Choroid plexus epithelial cell (primary cell): ENCODE results near the gene HDAC6.

Experiments
- DNase-seq: peaks from one replicate; pipeline ENCODE4 v3.0.0-alpha.2; 2010; ENCODE audit warnings: low read depth
- H3K4me3 ChIP-seq: 2 replicates; pipeline ENCODE4 v1.5.1; 2011; ENCODE audit warnings: low read depth, mild to moderate bottlenecking, control low read depth, low read length, moderate library complexity
- TF ChIP-seq, protein P1 (sequence below): conservative IDR thresholded peaks from 2 replicates; pipeline ENCODE4 v1.5.1; 2011; ENCODE audit warnings: low read depth, mild to moderate bottlenecking, control low read depth, inconsistent platforms, low read length, moderate library complexity

Gene HDAC6

DNA sequence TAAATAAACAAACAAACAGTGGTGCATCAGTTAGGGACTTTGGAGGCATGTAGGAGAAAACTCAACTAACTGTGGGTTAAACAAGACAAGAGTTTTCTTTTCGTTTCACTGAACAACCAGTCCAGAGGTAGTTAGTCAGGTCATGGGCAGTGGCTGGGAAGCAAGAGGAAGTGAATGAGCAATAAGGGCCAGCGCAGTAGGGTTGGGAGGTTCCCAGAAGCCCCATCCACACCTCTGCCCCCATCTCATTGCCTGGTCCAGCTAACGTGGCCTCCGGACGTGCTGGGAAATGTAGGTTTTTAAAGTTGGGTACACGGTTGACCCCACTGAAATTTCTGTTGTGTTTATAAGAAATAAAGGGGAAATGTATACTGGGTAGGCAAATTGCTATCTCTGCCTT lies 31.6 kb upstream of the HDAC6 start:
- DNase-seq: no peak
- H3K4me3 ChIP-seq: no peak overlapping the region
- TF ChIP-seq, protein P1, sequence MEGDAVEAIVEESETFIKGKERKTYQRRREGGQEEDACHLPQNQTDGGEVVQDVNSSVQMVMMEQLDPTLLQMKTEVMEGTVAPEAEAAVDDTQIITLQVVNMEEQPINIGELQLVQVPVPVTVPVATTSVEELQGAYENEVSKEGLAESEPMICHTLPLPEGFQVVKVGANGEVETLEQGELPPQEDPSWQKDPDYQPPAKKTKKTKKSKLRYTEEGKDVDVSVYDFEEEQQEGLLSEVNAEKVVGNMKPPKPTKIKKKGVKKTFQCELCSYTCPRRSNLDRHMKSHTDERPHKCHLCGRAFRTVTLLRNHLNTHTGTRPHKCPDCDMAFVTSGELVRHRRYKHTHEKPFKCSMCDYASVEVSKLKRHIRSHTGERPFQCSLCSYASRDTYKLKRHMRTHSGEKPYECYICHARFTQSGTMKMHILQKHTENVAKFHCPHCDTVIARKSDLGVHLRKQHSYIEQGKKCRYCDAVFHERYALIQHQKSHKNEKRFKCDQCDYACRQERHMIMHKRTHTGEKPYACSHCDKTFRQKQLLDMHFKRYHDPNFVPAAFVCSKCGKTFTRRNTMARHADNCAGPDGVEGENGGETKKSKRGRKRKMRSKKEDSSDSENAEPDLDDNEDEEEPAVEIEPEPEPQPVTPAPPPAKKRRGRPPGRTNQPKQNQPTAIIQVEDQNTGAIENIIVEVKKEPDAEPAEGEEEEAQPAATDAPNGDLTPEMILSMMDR: no peak

DNA sequence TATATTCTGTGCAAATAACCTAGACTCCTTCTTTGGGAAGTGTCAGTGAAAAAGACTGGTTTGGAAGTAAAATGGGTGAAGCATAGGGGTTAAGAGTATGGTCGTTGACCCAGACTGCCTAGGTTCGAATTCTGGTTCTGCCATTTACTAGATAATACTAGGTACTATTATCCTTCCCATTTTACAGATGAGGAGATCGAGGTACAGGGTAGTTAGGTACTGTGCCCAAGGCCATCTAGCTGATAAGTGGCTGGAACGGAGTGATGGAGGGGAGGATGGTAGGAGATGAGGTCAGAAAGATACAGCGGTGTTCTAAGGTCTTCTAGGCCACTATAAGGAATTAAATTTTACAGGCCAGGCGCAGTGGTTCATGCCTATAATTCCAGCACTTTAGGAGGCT lies 29.3 kb upstream of the HDAC6 start:
- no peak overlapping the region for H3K4me3 ChIP-seq
- no peak for DNase-seq
- TF ChIP-seq, protein P1: no peak

DNA sequence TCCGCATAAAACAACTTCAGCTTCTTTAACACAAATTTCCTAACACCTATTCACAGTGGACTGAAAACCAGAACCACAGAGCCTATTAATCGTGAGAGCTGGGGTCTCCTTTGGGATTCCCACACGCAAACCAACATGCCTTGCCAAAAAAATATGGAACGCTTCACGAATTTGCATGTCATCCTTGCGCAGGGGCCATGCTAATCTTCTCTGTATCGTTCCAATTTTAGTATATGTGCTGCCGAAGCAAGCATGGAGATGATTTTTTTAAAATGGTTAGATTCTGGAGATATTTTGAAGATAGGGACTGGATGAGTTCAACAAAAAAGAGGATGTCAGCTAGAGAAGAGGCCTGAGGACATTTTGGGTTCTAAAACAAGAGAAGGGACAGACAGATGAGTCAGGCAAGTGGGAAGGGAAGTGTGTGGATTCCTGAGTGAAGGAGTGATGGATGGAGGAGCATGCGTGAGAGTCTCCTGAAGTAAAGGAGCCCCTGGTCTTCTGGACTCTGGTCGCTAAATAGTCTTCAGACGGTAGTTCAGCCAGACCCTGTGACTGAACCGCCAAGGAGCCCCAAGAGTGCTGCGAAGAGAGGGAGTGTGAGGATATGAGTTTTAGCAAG lies 24.9 kb upstream of the HDAC6 start:
- no peak for DNase-seq
- TF ChIP-seq, protein P1: no peak
- H3K4me3 ChIP-seq: no peak overlapping the region

DNA sequence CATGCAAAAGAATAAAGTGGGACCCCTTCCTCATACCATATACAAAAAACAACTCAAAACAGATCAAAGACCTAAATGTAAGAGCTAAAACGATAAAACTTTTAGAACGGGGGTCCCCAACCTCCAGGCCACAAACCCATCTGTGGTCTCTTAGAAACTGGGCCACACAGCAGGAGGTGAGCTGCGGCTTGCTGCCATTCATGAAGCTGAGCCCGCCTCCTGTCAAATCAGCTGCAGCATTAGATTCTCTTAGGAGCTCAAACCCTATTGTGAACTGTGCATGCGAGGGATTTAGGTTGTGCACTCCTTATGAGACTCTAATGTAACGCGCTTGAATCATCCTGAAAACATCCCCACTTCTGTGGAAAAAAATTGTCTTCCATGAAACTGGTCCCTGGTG lies 22.5 kb upstream of the HDAC6 start:
- TF ChIP-seq, protein P1: no peak
- no peak for DNase-seq
- no peak overlapping the region for H3K4me3 ChIP-seq

DNA sequence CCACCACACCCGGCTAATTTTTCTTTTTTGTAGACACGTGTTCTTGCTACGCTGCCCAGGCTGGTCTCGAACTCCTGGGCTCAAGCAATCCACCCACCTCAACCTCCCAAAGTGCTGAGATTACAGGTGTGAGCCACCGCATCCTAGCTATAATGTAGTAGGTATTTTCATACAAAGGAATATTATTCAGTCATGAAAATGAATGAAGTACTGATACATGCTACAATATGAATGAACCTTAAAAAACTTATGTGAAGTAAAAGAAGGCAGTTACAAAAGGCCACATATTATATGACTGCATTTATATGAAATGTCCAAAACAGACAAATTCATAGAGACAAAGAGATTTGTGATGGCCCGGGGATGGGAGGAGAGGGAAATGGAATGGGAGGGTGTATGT lies 20.2 kb upstream of the HDAC6 start:
- TF ChIP-seq, protein P1: no peak
- H3K4me3 ChIP-seq: no peak overlapping the region
- DNase-seq: no peak

DNA sequence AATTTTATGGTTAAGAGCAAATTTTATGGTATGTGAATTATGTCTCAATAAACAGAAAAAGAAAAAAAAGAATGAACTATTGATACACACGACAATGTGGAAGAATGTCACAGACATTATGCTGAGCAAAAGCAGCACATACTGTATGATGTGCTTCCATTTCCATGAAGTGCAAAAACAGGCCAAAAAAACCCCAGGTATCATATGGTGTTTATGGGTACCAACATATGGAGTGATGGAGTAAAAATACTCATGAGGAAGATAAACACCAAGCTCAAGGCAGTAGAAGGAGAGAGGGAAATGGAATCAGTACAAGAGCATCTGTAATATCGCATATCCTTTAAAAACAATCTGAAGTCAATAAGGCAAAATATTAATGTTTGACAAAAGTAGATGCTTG lies 19.7 kb upstream of the HDAC6 start:
- TF ChIP-seq, protein P1: no peak
- H3K4me3 ChIP-seq: no peak overlapping the region
- DNase-seq: no peak

DNA sequence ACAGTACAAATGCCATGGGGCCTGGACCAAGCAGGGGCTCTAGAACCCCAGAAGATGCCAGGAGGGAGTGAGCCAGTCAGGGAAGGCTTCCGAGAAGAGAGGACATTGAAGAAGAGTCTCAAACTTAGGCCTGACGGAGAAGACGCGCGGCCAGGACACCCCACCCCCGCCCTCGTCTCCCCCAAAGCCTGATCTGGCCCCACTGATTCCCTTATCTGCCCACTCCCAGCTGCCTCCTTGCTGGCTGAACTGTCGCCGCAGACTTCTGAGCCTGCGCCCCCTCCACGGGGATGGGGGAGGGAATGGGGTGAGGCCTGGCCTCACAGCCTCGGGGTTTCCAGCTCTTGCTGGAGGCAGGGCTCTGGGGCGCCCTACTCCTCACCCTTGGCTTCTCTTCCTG lies 19.1 kb upstream of the HDAC6 start:
- TF ChIP-seq, protein P1: no peak
- no peak for DNase-seq
- no peak overlapping the region for H3K4me3 ChIP-seq
